GM18498 (cell line): ENCODE results near the gene PDHX.
"Not testable (repeated sequence)": the region's sequence is repeated elsewhere in the genome, so short reads cannot be mapped to it uniquely, and the experiment has no call there.

Experiments
- ATAC-seq: cut with Tn5 transposase; IDR thresholded peaks from one replicate; pipeline ENCODE4 v1.9.1; 2021; ENCODE audit warnings: mild to moderate bottlenecking, moderate library complexity; ENCODE audit not compliant: unreplicated experiment

The PDHX gene

GRCh38 chr11:35014346-35014745 lies 97.9 kb downstream of the PDHX start:
- no peak for ATAC-seq

- ATAC-seq = no peak
Observed at GRCh38 chr11:35015621-35016387, 99.4 kb downstream of the PDHX start.

DNA sequence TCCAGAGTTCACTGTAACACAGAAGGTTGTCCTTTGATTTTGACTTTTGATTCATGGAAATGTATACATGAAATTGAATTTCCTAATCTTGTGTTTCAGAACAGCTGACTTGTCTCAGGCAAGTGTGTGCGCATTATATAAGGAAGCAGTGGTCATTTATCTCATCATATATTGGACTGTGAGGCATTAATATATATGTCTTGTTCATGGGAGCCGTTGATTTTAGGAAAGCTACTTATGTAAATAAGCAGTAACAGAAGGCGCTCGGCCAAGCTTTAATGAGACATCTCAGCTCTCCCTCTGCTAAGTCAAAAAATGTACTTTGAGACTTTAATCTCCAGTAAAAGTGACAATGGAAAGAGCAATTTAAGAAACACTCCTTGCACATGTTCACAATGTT lies 100.5 kb downstream of the PDHX start:
- ATAC-seq = no peak

GRCh38 chr11:35017528-35018342 lies 101.3 kb downstream of the PDHX start:
- ATAC-seq = no peak

GRCh38 chr11:35021589-35021988 lies 105.2 kb downstream of the PDHX start:
- ATAC-seq = no peak

GRCh38 chr11:35023940-35024339 lies 107.5 kb downstream of the PDHX start:
- ATAC-seq = not testable (repeated sequence)

DNA sequence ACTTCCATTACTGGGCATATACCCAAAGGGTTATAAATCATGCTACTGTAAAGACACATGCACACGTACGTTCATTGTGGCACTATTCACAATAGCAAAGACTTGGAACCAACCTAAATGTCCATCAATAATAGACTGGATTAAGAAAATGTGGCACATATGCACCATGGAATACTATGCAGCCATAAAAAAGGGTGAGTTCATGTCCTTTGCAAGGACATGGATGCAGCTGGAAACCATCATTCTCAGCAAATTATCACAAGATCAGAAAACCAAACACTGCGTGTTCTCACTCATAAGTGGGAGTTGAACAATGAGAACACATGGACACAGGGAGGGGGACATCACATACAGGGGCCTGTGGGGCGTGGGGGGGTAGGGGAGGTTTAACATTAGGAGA lies 111.6 kb downstream of the PDHX start:
- ATAC-seq = not testable (repeated sequence)

DNA sequence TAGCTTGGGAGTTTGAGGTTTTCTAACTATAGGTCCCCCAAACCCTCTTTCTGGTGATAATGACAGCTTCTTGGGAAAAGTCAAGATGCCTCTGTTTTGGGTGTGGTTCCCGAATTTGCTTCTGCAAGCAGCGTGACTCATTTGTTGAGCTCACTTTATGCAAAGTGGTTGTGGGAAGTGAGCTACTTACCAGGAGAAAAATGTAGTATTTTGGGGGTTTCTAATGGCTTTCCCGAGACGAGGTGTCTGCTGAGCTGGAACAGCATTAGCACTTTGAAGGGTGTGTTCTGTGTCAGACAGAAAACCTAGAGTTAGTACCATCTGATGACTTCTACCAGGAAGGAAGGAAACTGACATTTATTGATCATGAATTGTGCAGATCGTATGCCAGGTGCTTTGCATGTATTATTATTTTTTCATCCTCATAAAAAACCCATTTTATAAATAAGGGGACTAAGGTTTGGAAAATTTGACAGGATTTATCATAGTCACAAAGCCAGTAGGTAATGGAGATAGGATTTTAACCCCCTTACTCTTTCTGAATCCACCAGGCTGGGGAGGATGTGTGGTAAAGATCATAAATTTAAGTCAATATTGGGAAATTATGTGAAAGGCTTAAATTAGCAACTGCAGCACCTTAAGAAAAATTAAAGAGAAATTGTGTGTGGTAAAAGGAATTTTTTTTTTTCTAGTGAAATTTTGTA lies 113.7 kb downstream of the PDHX start:
- peak; percentile 79 for ATAC-seq

DNA sequence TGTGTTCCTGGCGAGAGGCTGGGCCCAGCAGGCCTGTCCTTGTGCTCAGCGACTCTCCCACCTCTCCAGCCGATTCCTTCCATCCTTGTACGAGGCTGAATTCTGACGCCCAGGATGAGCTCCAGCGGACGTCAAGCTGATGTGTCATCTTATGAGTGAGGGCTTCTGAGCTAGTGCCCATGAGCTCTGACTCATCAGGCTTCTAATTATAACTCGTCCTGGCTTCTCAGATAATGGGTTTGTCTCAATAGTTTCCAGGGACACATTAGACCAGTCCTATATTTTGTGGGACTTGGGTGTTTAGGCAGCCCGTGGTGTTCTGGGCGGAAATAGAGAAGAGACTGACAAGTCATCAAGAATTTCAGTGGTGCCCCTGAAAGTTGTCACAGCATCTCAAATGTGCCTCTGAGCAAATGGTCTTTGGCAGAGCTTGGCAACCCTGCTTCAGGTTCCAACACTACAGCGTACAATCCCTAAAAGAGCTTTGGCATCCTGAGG lies 114.3 kb downstream of the PDHX start:
- ATAC-seq = no peak

DNA sequence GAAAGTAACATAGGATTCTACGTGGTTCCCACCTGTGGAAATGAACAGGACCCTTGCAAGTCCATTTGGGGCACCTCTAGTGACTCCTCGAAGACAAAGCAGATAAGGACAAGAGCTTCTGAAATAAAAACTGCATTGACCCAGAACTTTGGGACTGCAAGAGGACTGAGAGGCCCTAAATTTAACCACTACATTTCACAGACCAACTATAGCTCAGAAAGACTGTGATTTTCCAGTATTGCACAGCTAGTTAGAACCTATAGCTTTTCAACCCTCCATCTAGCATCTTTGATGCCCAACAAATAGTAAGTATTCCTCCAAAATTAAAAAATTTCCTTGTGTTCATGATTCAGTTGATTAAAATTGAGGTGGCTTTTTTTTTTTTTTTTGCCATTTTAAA lies 114.9 kb downstream of the PDHX start:
- no peak for ATAC-seq

DNA sequence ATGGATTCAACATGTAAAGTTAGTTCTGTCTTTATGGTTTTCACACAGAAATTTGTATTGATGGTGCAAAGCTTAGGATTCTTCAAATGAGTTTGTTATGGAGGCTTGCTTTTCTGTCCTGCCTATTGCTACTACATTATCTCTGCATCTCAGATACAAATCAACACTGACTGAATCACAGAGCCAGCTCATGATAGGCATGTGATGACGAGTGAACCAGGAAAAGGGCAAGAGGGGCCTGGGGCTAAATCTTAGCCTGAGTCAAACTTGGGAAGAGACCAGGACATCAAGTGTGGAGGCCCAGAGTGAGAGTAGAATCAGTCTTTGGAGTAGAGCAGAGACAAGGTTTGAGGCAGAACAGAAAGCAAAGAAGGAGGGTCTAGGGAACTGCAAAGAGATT lies 115.4 kb downstream of the PDHX start:
- ATAC-seq = no peak

DNA sequence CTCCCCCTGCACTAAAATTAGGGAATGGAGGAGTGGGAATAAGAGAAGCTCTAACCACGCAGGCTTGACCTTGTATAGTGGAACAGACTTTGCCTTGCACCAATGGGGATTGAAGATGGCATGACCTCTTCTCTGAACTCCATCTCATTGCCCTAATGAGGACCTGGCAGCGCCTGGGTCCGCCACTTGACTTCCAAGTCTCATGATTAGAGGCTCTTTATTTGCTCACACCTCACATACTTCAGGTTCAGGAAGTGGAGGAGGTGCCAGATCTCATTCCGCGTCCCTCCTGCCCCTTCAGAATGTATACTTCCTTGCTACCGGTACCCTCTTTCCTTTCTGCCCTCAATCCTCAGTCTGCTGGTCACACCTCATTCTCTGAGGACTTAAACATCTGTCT lies 116.6 kb downstream of the PDHX start:
- ATAC-seq = no peak

DNA sequence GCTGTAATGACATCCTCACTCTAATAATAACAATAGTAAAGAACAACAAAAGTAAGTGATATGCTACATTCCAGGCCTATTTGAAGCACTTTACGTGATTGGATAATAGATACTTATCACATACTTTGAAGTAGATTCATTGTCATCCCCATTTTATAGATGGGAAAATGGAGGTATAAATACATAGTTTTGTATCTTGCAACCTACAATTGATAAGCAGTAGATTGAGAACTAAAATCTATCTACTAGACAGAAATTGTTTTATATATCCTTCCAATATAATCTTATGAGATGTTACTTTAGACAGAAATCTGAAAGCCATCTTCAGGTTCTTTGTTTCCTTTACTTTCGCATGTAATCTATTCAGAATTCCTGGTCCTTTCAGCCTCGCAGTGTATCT lies 118.0 kb downstream of the PDHX start:
- ATAC-seq = no peak

DNA sequence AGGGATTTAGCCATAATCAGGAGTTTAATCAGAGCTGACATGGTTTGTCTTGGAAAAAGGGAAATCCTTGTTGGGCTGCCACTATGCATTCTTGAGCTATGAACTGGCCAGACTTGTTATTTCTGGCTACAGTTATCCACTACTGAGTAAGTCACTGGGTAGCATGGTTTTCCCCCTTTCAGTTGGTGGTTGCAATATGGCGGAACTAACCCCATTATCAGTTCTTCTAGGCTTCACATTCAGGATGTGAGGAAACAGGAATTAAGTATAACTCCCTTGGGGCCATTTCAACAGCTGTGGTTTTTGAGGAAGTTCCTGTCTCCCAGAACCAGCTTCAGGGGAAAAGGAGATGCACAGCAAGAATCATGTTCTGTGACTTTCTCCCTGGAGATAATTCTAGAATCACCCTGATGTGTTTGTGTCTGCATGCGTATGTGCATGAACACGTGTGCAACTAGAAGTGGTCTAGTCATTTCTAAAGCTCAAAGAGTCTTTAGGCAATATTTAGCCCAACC lies 119.5 kb downstream of the PDHX start:
- peak; percentile 29 for ATAC-seq

GRCh38 chr11:35036639-35037038 lies 120.2 kb downstream of the PDHX start:
- no peak for ATAC-seq

GRCh38 chr11:35038211-35038928 lies 122.0 kb downstream of the PDHX start:
- ATAC-seq = no peak

- ATAC-seq = no peak
Observed at GRCh38 chr11:35039076-35039475, 122.7 kb downstream of the PDHX start.

GRCh38 chr11:35040221-35040942 lies 124.0 kb downstream of the PDHX start:
- ATAC-seq = peak; percentile 77

DNA sequence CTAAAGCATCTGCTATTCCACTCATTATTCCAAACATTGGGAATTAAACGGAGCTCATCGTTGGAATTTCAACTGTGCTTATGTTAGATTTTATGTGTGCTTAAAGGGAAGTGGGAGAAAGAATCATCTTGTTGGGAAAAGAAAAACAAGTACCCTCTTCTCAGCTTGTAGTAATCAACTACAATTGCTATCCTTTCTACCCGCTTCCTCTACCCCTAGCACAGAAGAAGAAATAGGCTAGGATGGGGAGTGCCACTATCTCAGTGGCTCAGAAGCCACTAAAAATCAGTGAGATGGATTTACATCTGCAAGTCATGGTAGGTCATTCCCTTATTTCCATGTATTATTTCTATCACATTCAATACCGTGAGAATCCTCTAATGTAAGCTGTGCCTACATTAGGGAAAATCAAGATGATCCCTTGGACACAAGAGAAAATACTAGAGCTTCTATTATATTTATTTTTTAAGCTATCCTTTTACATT lies 124.7 kb downstream of the PDHX start:
- ATAC-seq = no peak

GRCh38 chr11:35042224-35042623 lies 125.8 kb downstream of the PDHX start:
- ATAC-seq = no peak
